Keratinocyte (primary cell): Measurements from ENCODE around the gene SLC25A21. TPM values are rescaled to one million over a fixed set of nuclear protein-coding genes. Genes with fewer than 3 reads are reported as not detected.

Experiments
- DNase-seq: peaks from one replicate; pipeline ENCODE4 v3.0.0-alpha.2; 2011; ENCODE audit warnings: low read depth, missing footprints, low spot score
- FAIRE-seq: peaks from 2 replicates; lab custom pipeline; 2011; peaks lifted over from hg19 to GRCh38; lab: Jason Lieb, UNC
- H2AFZ ChIP-seq: 2 replicates; pipeline ENCODE4 v1.6.0; 2012; ENCODE audit warnings: low read length, control low read depth, inconsistent platforms; ENCODE audit not compliant: control insufficient read depth
- H3K27ac ChIP-seq: 2 replicates; pipeline ENCODE4 v1.5.1; 2011; ENCODE audit warnings: low read length; ENCODE audit not compliant: control insufficient read depth, insufficient read depth
- H3K27me3 ChIP-seq: 3 replicates; pipeline ENCODE4 v1.6.0; 2011; ENCODE audit warnings: low read length; ENCODE audit not compliant: control insufficient read depth, insufficient read depth; ENCODE audit errors: extremely low read depth
- H3K36me3 ChIP-seq, 2 experiments: 2 replicates in 1 of 2; 3 replicates in 1 of 2; pipeline ENCODE4 v1.5.1; 2011; ENCODE audit warnings: low read length in 2 of 2, mild to moderate bottlenecking in 1 of 2; ENCODE audit not compliant: control insufficient read depth in 2 of 2, insufficient read depth in 2 of 2; ENCODE audit errors: extremely low read depth in 1 of 2
- H3K4me1 ChIP-seq: 3 replicates; pipeline ENCODE4 v1.5.1; 2011; ENCODE audit warnings: low read length; ENCODE audit not compliant: control insufficient read depth, insufficient read depth; ENCODE audit errors: extremely low read depth
- H3K4me2 ChIP-seq: 3 replicates; pipeline ENCODE4 v1.6.0; 2011; ENCODE audit warnings: low read depth, low read length; ENCODE audit not compliant: control insufficient read depth, insufficient read depth; ENCODE audit errors: extremely low read depth
- H3K4me3 ChIP-seq, 3 experiments: fragments of 200-600 bp in 1 of 3; sonication (generic) in 1 of 3; 2 replicates in 2 of 3; 3 replicates in 1 of 3; pipeline ENCODE4 v1.5.1; 2011 to 2016; ENCODE audit warnings: low read length in 3 of 3, mild to moderate bottlenecking in 3 of 3, control low read depth in 2 of 3, inconsistent platforms in 1 of 3, low read depth in 1 of 3, mixed read lengths in 1 of 3, mixed run types in 1 of 3, moderate library complexity in 1 of 3; ENCODE audit not compliant: control insufficient read depth in 2 of 3, insufficient read depth in 2 of 3; ENCODE audit errors: extremely low read depth in 1 of 3
- H3K79me2 ChIP-seq: 2 replicates; pipeline ENCODE4 v1.6.0; 2012; ENCODE audit warnings: low read length; ENCODE audit not compliant: control insufficient read depth, insufficient read depth
- H3K9ac ChIP-seq: 3 replicates; pipeline ENCODE4 v1.6.0; 2011; ENCODE audit warnings: low read length; ENCODE audit not compliant: control insufficient read depth, insufficient read depth; ENCODE audit errors: extremely low read depth
- H3K9me1 ChIP-seq: 3 replicates; pipeline ENCODE4 v1.6.0; 2011; ENCODE audit warnings: low read length; ENCODE audit not compliant: control insufficient read depth, insufficient read depth; ENCODE audit errors: extremely low read depth
- H3K9me3 ChIP-seq: 2 replicates; pipeline ENCODE4 v1.5.1; 2012; ENCODE audit warnings: low read depth, low read length; ENCODE audit not compliant: control insufficient read depth
- H4K20me1 ChIP-seq: 3 replicates; pipeline ENCODE4 v1.6.0; 2011; ENCODE audit warnings: low read length; ENCODE audit not compliant: control insufficient read depth, insufficient read depth; ENCODE audit errors: extremely low read depth
- EZH2 ChIP-seq: IDR thresholded peaks from one replicate; pipeline ENCODE4 v1.6.1; 2012; ENCODE audit warnings: inconsistent platforms, mild to moderate bottlenecking, low read length, moderate library complexity
- dilution Hi-C: fragments of 300-500 bp; cut with MboI; formaldehyde crosslinking; loops from one replicate; pipeline ENCODE4 v1.7.0; 2020; ENCODE audit warnings: low sequenced_read_pairs; ENCODE audit not compliant: extremely low pct_ligation_motif_present
- polyA plus RNA-seq, 5 experiments: library from polyadenylated mRNA; depleted of rRNA in 3 of 5; stranded (reverse) in 3 of 5; stranded (forward) in 1 of 5; unstranded in 1 of 5; fragments of >200 nt; gene quantifications; 1 replicate in 1 of 5; 2 replicates in 3 of 5; 3 replicates in 1 of 5; pipeline versions ENCODE4 v1.2.1 to v1.2.3, GENCODE V29; 2011 to 2012; ENCODE audit warnings: missing spikeins in 2 of 5, low read depth in 1 of 5, low replicate concordance in 1 of 5
- TF ChIP-seq, protein P1 (sequence below), 3 experiments: IDR thresholded peaks in 1 of 3; conservative IDR thresholded peaks in 1 of 3; optimal IDR thresholded peaks in 1 of 3; 2 replicates in 2 of 3; 3 replicates in 1 of 3; pipeline versions ENCODE3 to v1.5.1; 2011; ENCODE audit warnings: low read length in 3 of 3, mild to moderate bottlenecking in 3 of 3, moderate library complexity in 2 of 3, control low read depth in 1 of 3, inconsistent platforms in 1 of 3; ENCODE audit not compliant: insufficient read depth in 2 of 3; ENCODE audit errors: extremely low read depth in 1 of 3

Gene SLC25A21
- polyA plus RNA-seq, 1 donor (not counting 4 experiments of a cell fraction or from before 2014, with no cell fraction given), result 0.66 TPM

- Histone ChIP-seq H3K9me3 (no peaks in the 10 kb centered on the region), H3K4me2 (no peak overlapping the region), H3K9me1 (no peaks in the 10 kb centered on the region), H4K20me1 (no peaks in the 10 kb centered on the region), H3K27me3 (no peaks in the 10 kb centered on the region), H3K79me2 (no peaks in the 10 kb centered on the region), H2AFZ (no peak overlapping the region), H3K9ac (no peak overlapping the region), H3K4me1 (peaks cover 24% of the 10 kb centered on the region), H3K27ac (no peak overlapping the region), H3K36me3 (no peaks in the 10 kb centered on the region), H3K4me3 (no peak overlapping the region)
- DNase-seq (no peak), FAIRE-seq (peak; percentile 74)
- dilution Hi-C loops, result no loop called here
- TF ChIP-seq, protein P1, sequence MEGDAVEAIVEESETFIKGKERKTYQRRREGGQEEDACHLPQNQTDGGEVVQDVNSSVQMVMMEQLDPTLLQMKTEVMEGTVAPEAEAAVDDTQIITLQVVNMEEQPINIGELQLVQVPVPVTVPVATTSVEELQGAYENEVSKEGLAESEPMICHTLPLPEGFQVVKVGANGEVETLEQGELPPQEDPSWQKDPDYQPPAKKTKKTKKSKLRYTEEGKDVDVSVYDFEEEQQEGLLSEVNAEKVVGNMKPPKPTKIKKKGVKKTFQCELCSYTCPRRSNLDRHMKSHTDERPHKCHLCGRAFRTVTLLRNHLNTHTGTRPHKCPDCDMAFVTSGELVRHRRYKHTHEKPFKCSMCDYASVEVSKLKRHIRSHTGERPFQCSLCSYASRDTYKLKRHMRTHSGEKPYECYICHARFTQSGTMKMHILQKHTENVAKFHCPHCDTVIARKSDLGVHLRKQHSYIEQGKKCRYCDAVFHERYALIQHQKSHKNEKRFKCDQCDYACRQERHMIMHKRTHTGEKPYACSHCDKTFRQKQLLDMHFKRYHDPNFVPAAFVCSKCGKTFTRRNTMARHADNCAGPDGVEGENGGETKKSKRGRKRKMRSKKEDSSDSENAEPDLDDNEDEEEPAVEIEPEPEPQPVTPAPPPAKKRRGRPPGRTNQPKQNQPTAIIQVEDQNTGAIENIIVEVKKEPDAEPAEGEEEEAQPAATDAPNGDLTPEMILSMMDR (optimal IDR thresholded peaks at IDR 0.05 in 1 of 3, IDR thresholded peaks at IDR 0.05 in 1 of 3, conservative IDR thresholded peaks at IDR 0.05 in 1 of 3; ENCODE audit: extremely low read depth in 1 of 3, insufficient read depth in 2 of 3, low read length in 3 of 3), result no peak
- TF ChIP-seq EZH2, result no peak
Measured at GRCh38 chr14:36818246-36818645, 354.2 kb downstream of the SLC25A21 start.

GRCh38 chr14:36817071-36817930, 355.1 kb downstream of the SLC25A21 start:
- DNase-seq (no peak), FAIRE-seq (peak; percentile 44)
- Histone ChIP-seq H3K4me1 (peaks cover 23% of the 10 kb centered on the region), H3K27ac (no peak overlapping the region), H3K4me3 (no peak overlapping the region), H3K9ac (no peak overlapping the region), H3K79me2 (no peaks in the 10 kb centered on the region), H3K9me3 (no peaks in the 10 kb centered on the region), H4K20me1 (no peaks in the 10 kb centered on the region), H3K36me3 (no peaks in the 10 kb centered on the region), H2AFZ (no peak overlapping the region), H3K9me1 (no peaks in the 10 kb centered on the region), H3K27me3 (no peaks in the 10 kb centered on the region), H3K4me2 (no peak overlapping the region)
- TF ChIP-seq, protein P1 (optimal IDR thresholded peaks at IDR 0.05 in 1 of 3, IDR thresholded peaks at IDR 0.05 in 1 of 3, conservative IDR thresholded peaks at IDR 0.05 in 1 of 3; ENCODE audit: extremely low read depth in 1 of 3, insufficient read depth in 2 of 3, low read length in 3 of 3), result no peak
- TF ChIP-seq EZH2, result no peak
- dilution Hi-C loops, result no loop called here
